OCI-LY1 (cell line): ENCODE data around the gene GALNT4.

Experiments used
- H2AFZ ChIP-seq: fragments of 200-600 bp; sonication (generic), shearing (Covaris generic); 2 replicates; pipeline ENCODE4 v1.6.0; 2014; ENCODE audit warnings: antibody characterized with exemption, mild to moderate bottlenecking, low read length
- H3F3A ChIP-seq: fragments of 200-600 bp; sonication (generic), shearing (Covaris generic); 2 replicates; pipeline ENCODE4 v1.6.0; 2014; ENCODE audit warnings: mild to moderate bottlenecking, antibody characterized with exemption, low read length, moderate library complexity; ENCODE audit not compliant: insufficient read depth
- H3K27ac ChIP-seq: fragments of 200-600 bp; sonication (generic); 2 replicates; pipeline ENCODE4 v1.5.1; 2014; ENCODE audit warnings: low read length, mixed run types, mild to moderate bottlenecking, low read depth; ENCODE audit not compliant: poor library complexity, severe bottlenecking
- H3K27me3 ChIP-seq: fragments of 200-600 bp; sonication (generic); 2 replicates; pipeline ENCODE4 v1.6.0; 2014; ENCODE audit warnings: antibody characterized with exemption, mild to moderate bottlenecking, low read length, moderate library complexity; ENCODE audit not compliant: insufficient read depth
- H3K36me3 ChIP-seq: fragments of 200-600 bp; sonication (generic); 2 replicates; pipeline ENCODE4 v1.6.1; 2014; ENCODE audit warnings: mild to moderate bottlenecking, antibody characterized with exemption, low read length, moderate library complexity, mixed read lengths; ENCODE audit not compliant: insufficient read depth
- H3K4me1 ChIP-seq: fragments of 200-600 bp; sonication (generic); 2 replicates; pipeline ENCODE4 v1.5.1; 2014; ENCODE audit warnings: mild to moderate bottlenecking, low read length, moderate library complexity; ENCODE audit not compliant: insufficient read depth, severe bottlenecking
- H3K4me2 ChIP-seq: fragments of 200-600 bp; sonication (generic), shearing (Covaris generic); 2 replicates; pipeline ENCODE4 v1.6.1; 2014; ENCODE audit warnings: low read length
- H3K4me3 ChIP-seq: fragments of 200-600 bp; sonication (generic); 2 replicates; pipeline ENCODE4 v1.5.1; 2014; ENCODE audit warnings: low read length, low read depth, mild to moderate bottlenecking, mixed read lengths; ENCODE audit not compliant: poor library complexity, severe bottlenecking
- H3K79me2 ChIP-seq: fragments of 200-600 bp; shearing (Covaris generic); 2 replicates; pipeline ENCODE4 v1.6.1; 2016; ENCODE audit warnings: mixed run types, low read length, mixed read lengths; ENCODE audit not compliant: insufficient read depth
- H3K9ac ChIP-seq: fragments of 200-600 bp; sonication (generic), shearing (Covaris generic); 2 replicates; pipeline ENCODE4 v1.6.1; 2014; ENCODE audit warnings: mild to moderate bottlenecking, low read length, mixed read lengths
- H3K9me2 ChIP-seq: fragments of 200-600 bp; sonication (generic), shearing (Covaris generic); 2 replicates; pipeline ENCODE4 v1.6.1; 2014; ENCODE audit warnings: low read depth, mild to moderate bottlenecking, low read length, mixed read lengths
- H3K9me3 ChIP-seq: fragments of 200-600 bp; shearing (Covaris generic); 2 replicates; pipeline ENCODE4 v1.6.1; 2014; ENCODE audit warnings: low read length, mixed read lengths
- H4K20me1 ChIP-seq: fragments of 200-600 bp; sonication (generic), shearing (Covaris generic); 2 replicates; pipeline ENCODE4 v1.6.0; 2016; ENCODE audit warnings: mild to moderate bottlenecking, low read length; ENCODE audit not compliant: insufficient read depth
- CTCF ChIP-seq: fragments of 200-600 bp; sonication (generic), shearing (Covaris generic); IDR thresholded peaks from 2 replicates; pipeline ENCODE4 v1.5.1; 2017; ENCODE audit warnings: mild to moderate bottlenecking, antibody characterized with exemption, low read length, moderate library complexity, mixed read lengths
- EZH2 ChIP-seq: fragments of 200-600 bp; sonication (generic), shearing (Covaris generic); IDR thresholded peaks from 2 replicates; pipeline ENCODE4 v1.8.0; 2017; ENCODE audit warnings: borderline replicate concordance, mixed run types, mild to moderate bottlenecking, antibody characterized with exemption, low read length, moderate library complexity, mixed read lengths

The GALNT4 gene

GRCh38 chr12:89521364-89522223, 3.0 kb downstream of the GALNT4 start:
- Histone ChIP-seq H3K79me2 (0 out of 2 replicates have a peak, but pooled peaks cover 6% of the 10 kb centered on the region), H3K4me3 (no peak overlapping the region), H3K27me3 (no peaks in the 10 kb centered on the region), H3K9me2 (no peaks in the 10 kb centered on the region), H3K9me3 (no peaks in the 10 kb centered on the region), H3K27ac (no peak overlapping the region), H3K4me2 (peak overlapping the region; percentile 35), H3K36me3 (peaks cover 9% of the 10 kb centered on the region), H3K4me1 (peaks cover 33% of the 10 kb centered on the region), H3K9ac (no peak overlapping the region), H2AFZ (no peak overlapping the region), H3F3A (peaks cover 2% of the 10 kb centered on the region; the same call in 1 of the 2 replicates), H4K20me1 (no peaks in the 10 kb centered on the region)
- no peak for TF ChIP-seq EZH2
- TF ChIP-seq CTCF: no peak

DNA sequence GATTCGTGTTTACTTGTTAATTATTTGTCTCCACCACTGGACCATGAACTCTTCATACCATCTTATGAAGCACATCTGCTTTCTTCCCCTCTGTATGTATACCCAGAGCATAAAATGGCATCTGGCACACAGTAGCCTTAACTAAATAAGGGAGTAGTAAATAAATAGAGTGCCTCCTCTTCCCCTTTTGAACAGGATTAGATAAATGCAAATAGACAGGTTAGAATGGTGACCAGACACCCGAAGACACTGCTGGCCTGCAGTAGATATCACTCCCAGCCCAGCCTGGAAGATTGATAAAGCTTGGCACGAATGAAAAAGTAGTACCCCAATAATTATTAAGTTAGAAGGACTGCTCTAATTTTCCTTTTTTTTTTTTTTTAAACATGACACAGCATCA, 6.9 kb downstream of the GALNT4 start:
- Histone ChIP-seq H3K9ac (no peak overlapping the region), H3K79me2 (0 out of 2 replicates have a peak, but pooled peaks cover 6% of the 10 kb centered on the region), H3K4me3 (no peak overlapping the region), H4K20me1 (no peaks in the 10 kb centered on the region), H3K4me2 (no peak overlapping the region), H3F3A (no peaks in the 10 kb centered on the region), H3K27me3 (no peaks in the 10 kb centered on the region), H3K9me3 (no peaks in the 10 kb centered on the region), H2AFZ (no peak overlapping the region), H3K9me2 (no peaks in the 10 kb centered on the region), H3K36me3 (peaks cover 5% of the 10 kb centered on the region), H3K4me1 (peaks cover 13% of the 10 kb centered on the region), H3K27ac (no peak overlapping the region)
- TF ChIP-seq EZH2 (no peak), CTCF (no peak)

DNA sequence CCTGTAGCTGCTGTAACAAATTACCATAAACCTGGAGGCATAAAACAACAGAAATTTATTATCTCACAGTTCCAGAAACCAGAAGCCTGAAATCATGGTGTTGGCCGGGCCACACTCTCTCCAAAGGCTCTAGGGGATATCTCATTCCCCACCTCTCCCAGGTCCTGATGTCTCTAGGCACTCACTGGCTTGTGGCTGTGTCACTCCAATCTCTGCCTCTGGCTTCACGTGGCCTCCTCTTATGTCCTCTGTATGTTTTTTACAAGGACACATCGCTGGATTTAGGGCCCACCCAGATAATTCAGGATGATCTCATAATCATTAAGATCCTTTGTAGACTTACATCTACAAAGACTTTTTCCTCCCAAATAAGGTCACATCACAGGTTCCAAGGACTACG, 8.0 kb downstream of the GALNT4 start:
- Histone ChIP-seq H3K4me3 (no peak overlapping the region), H3K9me3 (no peaks in the 10 kb centered on the region), H3K4me1 (peaks cover 3% of the 10 kb centered on the region), H3K36me3 (no peaks in the 10 kb centered on the region), H3K9me2 (no peaks in the 10 kb centered on the region), H3K27ac (no peak overlapping the region), H3F3A (no peaks in the 10 kb centered on the region), H3K9ac (no peak overlapping the region), H4K20me1 (no peaks in the 10 kb centered on the region), H2AFZ (no peak overlapping the region), H3K4me2 (no peak overlapping the region), H3K79me2 (no peaks in the 10 kb centered on the region), H3K27me3 (no peaks in the 10 kb centered on the region)
- TF ChIP-seq CTCF: no peak
- TF ChIP-seq EZH2: no peak
